BLaER1 (cell line): ENCODE results near the gene GRIK1.

ENCODE experiments used
- H3K27ac ChIP-seq: shearing (Covaris generic); formaldehyde crosslinking; 2 replicates; pipeline ENCODE4 v1.8.1; 2022
- H3K27me3 ChIP-seq: shearing (Covaris generic); formaldehyde crosslinking; 2 replicates; pipeline ENCODE4 v1.8.1; 2022
- H3K36me3 ChIP-seq: shearing (Covaris generic); formaldehyde crosslinking; 2 replicates; pipeline ENCODE4 v1.8.1; 2022
- H3K4me1 ChIP-seq: shearing (Covaris generic); formaldehyde crosslinking; 2 replicates; pipeline ENCODE4 v1.8.1; 2022
- H3K4me2 ChIP-seq: shearing (Covaris generic); formaldehyde crosslinking; 2 replicates; pipeline ENCODE4 v1.8.1; 2022
- H3K4me3 ChIP-seq: shearing (Covaris generic); formaldehyde crosslinking; 2 replicates; pipeline ENCODE4 v1.8.1; 2022
- H3K9ac ChIP-seq: shearing (Covaris generic); formaldehyde crosslinking; 2 replicates; pipeline ENCODE4 v1.8.1; 2022
- H3K9me3 ChIP-seq: shearing (Covaris generic); formaldehyde crosslinking; 2 replicates; pipeline ENCODE4 v1.8.1; 2022
- H4K20me1 ChIP-seq: shearing (Covaris generic); formaldehyde crosslinking; 2 replicates; pipeline ENCODE4 v1.8.1; 2022
- Cebpa-rat ChIP-seq: shearing (Covaris generic); IDR thresholded peaks from 2 replicates; pipeline ENCODE4 v1.8.1; 2022

The GRIK1 gene

DNA sequence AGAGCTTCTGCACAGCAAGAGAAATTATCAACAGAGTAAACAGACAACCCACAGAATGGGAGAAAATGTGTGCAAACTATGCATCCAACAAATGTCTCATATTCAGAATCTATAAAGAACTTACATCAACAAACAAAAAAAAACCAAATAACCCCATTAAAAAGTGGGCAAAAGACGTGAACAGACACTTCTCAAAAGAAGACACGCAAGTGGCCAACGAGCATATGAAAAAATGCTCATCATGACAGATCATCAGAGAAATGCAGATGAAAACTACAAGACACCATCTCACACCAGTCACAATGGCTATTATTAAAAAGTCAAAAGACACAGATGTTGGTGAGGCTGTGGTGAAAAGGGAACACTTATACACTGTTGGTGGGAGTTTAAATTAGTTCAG lies 257.0 kb downstream of the GRIK1 start:
- Histone ChIP-seq H3K9me3 (0 out of 2 replicates have a peak, but pooled peaks cover 6% of the 10 kb centered on the region), H3K4me2 (no peak overlapping the region), H3K9ac (no peak overlapping the region), H4K20me1 (no peaks in the 10 kb centered on the region), H3K4me1 (no peaks in the 10 kb centered on the region), H3K27me3 (no peaks in the 10 kb centered on the region), H3K27ac (no peak overlapping the region), H3K36me3 (no peaks in the 10 kb centered on the region), H3K4me3 (no peak overlapping the region)
- no peak for TF ChIP-seq Cebpa-rat

DNA sequence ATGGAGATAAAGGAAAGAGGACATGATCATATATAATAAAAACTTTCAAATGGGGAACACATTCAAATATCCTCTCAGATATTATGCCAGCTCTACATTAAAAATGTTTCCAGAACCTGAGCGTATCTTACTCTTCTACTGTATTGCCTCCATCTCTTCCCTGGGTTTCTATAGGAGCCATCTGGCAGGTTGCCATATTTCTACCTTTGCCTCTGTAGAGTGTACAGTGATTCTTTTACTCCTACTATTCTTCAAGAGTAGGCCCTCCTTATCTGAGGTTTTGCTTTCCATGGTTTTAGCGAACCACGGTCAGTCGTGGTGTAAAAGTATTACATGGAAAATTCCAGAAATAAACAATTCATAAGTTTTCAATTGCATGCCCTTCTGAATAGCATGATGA lies 259.5 kb downstream of the GRIK1 start:
- Histone ChIP-seq H4K20me1 (no peaks in the 10 kb centered on the region), H3K27ac (no peak overlapping the region), H3K4me1 (no peaks in the 10 kb centered on the region), H3K9ac (no peak overlapping the region), H3K36me3 (no peaks in the 10 kb centered on the region), H3K9me3 (0 out of 2 replicates have a peak, but pooled peaks cover 6% of the 10 kb centered on the region), H3K4me3 (no peak overlapping the region), H3K27me3 (no peaks in the 10 kb centered on the region), H3K4me2 (no peak overlapping the region)
- TF ChIP-seq Cebpa-rat: no peak

DNA sequence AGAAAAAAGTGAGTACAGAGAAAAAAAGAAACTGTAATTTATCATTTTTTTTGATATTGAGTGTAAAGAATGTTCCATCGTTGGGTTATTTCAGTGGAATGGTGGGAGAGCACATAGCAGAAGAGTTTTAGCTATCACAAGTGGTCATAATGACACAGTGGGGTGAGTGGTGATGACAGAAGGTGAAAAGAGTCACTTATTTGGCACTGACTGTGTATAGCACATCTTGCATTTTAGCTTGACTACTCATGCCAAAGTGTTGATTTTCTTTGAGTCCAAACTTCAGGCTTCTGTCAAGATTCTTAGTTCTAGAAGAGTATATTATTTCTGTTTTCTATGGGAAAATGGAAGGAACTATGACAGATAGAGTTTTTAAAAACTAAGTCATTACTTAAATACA lies 261.2 kb downstream of the GRIK1 start:
- Histone ChIP-seq H3K27ac (no peak overlapping the region), H4K20me1 (no peaks in the 10 kb centered on the region), H3K27me3 (no peaks in the 10 kb centered on the region), H3K36me3 (no peaks in the 10 kb centered on the region), H3K9ac (no peak overlapping the region), H3K4me3 (no peak overlapping the region), H3K4me2 (no peak overlapping the region), H3K4me1 (0 out of 2 replicates have a peak, but pooled peaks cover 5% of the 10 kb centered on the region), H3K9me3 (0 out of 2 replicates have a peak, but pooled peaks cover 6% of the 10 kb centered on the region)
- no peak for TF ChIP-seq Cebpa-rat

DNA sequence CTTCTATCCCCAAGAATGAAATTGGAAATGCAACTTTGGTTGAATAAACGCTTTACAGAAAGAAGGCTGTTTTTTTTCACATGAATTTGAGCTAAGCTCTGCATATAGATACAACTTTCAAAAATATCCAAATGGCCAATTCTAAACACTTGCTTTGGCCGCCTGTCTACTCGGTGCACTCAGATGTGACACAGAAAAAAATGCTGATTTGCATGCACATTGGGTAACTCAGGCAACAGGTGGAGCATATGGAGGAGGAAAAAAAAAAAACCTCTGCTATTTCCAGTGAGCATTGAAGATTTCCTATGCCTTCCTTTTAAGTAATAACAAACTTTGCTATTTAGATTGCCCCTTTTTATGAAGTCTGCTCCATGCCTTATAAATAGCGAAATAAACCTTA lies 262.5 kb downstream of the GRIK1 start:
- Histone ChIP-seq H3K4me1 (0 out of 2 replicates have a peak, but pooled peaks cover 5% of the 10 kb centered on the region), H3K4me3 (no peak overlapping the region), H3K9me3 (no peaks in the 10 kb centered on the region), H3K27me3 (no peaks in the 10 kb centered on the region), H3K27ac (no peak overlapping the region), H4K20me1 (no peaks in the 10 kb centered on the region), H3K9ac (no peak overlapping the region), H3K4me2 (no peak overlapping the region), H3K36me3 (no peaks in the 10 kb centered on the region)
- TF ChIP-seq Cebpa-rat: no peak

DNA sequence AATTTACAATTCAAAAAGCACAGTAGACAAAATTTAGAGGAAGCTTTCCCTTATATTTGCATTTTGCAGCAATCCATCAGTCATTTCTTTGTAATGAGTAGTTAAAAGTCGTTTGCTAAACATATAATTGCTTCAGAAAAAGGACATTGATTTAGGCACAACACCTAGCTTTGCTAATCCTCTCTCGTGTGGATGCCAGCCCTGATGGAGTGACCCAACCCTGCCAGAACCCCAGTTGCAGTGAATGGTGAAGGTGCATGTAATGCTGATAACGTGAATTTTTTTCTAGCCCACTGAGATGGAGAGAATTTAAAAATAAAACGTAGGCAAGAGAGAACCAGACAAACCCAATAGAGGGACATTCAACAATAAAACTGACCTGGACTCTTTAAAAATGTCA lies 263.4 kb downstream of the GRIK1 start:
- no peak overlapping the region for H3K4me2 ChIP-seq

DNA sequence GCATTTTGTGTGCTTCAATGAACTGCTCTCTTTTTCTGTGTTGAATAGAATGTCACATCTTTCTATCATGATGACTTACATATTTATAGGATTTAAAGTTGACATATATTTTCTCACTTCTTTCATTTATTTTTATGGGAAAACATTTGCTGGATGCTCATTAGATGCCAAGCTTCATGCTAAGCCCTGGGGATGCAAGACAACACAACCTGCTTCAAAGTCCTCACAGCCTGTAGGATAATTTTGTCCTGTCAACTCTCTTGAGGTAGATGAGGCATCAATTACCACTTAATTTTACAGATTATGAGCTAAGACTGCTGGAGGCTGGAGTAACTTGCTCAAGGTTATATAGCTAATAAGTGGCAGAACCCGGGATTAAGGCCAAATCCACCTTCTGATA lies 264.3 kb downstream of the GRIK1 start:
- Histone ChIP-seq H3K27me3 (no peaks in the 10 kb centered on the region), H3K9me3 (no peaks in the 10 kb centered on the region), H3K4me1 (0 out of 2 replicates have a peak, but pooled peaks cover 5% of the 10 kb centered on the region), H4K20me1 (no peaks in the 10 kb centered on the region), H3K4me2 (no peak overlapping the region), H3K9ac (no peak overlapping the region), H3K4me3 (no peak overlapping the region), H3K36me3 (no peaks in the 10 kb centered on the region), H3K27ac (no peak overlapping the region)
- no peak for TF ChIP-seq Cebpa-rat

More for the DNA sequence above, 263.4 kb downstream of the GRIK1 start:
- Histone ChIP-seq H3K9ac (no peak overlapping the region), H3K27ac (no peak overlapping the region), H3K9me3 (no peaks in the 10 kb centered on the region), H3K4me1 (0 out of 2 replicates have a peak, but pooled peaks cover 5% of the 10 kb centered on the region), H3K27me3 (no peaks in the 10 kb centered on the region), H4K20me1 (no peaks in the 10 kb centered on the region), H3K4me3 (no peak overlapping the region), H3K36me3 (no peaks in the 10 kb centered on the region)
- TF ChIP-seq Cebpa-rat: no peak

DNA sequence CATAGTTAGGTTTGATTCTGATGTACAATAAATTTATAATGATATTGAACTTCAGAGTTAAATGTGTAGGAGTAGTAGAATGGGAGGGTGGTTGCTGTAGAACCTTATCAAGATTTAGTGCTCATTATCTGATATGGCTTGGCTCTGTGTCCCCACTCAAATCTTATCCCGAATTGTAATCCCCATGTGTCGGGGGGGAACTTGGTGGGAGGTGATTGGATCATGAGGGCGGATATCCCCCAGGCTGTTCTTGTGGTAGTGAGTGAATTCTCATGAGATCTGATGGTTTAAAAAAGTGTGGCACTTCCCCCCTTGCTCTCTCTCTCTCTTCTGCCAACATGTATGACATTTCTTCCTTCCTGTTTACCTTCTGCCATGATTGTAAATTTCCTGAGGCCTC lies 265.5 kb downstream of the GRIK1 start:
- Histone ChIP-seq H3K4me1 (0 out of 2 replicates have a peak, but pooled peaks cover 5% of the 10 kb centered on the region), H3K4me2 (no peak overlapping the region), H3K36me3 (no peaks in the 10 kb centered on the region), H3K4me3 (no peak overlapping the region), H3K9me3 (no peaks in the 10 kb centered on the region), H4K20me1 (no peaks in the 10 kb centered on the region), H3K27ac (no peak overlapping the region), H3K27me3 (no peaks in the 10 kb centered on the region), H3K9ac (no peak overlapping the region)
- no peak for TF ChIP-seq Cebpa-rat

DNA sequence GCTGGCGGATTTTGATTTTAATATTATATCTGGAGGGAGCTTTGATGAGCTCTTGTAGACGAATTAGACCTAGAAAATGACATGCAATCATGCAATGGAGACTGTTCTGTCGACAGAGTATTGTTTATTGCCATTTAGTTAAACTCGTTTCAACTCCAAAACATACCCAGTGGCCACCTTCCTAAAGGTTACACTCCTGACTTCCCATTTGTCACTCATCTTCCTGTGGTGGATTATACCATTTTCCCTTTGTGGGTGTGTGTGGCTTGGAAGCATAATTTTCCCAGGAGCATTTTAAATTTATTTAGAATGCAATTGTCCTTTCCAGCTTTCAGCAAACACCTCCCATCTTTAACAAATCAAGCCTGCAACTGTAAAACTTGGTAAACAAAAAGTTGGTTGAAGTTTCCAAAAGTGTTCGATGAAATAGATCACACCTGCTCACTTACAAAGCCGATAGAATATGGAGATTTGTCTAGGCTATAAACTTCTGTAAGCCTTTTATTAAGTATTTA lies 266.6 kb downstream of the GRIK1 start:
- no peak for TF ChIP-seq Cebpa-rat
- H3K9ac ChIP-seq: no peak overlapping the region
- no peaks in the 10 kb centered on the region for H3K9me3 ChIP-seq

DNA sequence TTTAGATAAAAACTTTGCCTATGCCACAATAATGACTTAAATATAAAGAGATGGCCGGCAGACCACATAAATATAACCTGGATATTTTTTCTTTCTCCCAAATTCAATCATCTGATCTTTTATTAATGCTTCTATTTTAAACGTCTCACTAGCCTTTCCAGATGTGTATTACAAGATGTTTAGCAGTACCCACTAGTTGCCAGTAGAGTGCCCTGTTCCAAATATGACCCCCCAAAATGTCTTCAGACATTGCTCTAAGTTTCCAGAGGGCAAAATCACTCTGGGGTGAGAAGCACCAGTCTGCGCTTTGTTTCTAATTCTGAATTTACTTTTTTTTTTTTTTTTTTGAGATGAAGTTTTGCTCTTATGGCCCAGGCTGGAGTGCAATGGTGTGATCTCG lies 268.1 kb downstream of the GRIK1 start:
- Histone ChIP-seq H3K4me1 (0 out of 2 replicates have a peak, but pooled peaks cover 5% of the 10 kb centered on the region), H3K27ac (no peak overlapping the region), H3K36me3 (no peaks in the 10 kb centered on the region), H4K20me1 (no peaks in the 10 kb centered on the region), H3K27me3 (no peaks in the 10 kb centered on the region), H3K4me2 (no peak overlapping the region), H3K9ac (no peak overlapping the region), H3K9me3 (no peaks in the 10 kb centered on the region), H3K4me3 (no peak overlapping the region)
- no peak for TF ChIP-seq Cebpa-rat

More for the DNA sequence above, 266.6 kb downstream of the GRIK1 start:
- Histone ChIP-seq H3K27ac (no peak overlapping the region), H3K27me3 (no peaks in the 10 kb centered on the region), H3K4me1 (0 out of 2 replicates have a peak, but pooled peaks cover 5% of the 10 kb centered on the region), H3K4me3 (no peak overlapping the region), H3K4me2 (no peak overlapping the region), H3K36me3 (no peaks in the 10 kb centered on the region), H4K20me1 (no peaks in the 10 kb centered on the region)

DNA sequence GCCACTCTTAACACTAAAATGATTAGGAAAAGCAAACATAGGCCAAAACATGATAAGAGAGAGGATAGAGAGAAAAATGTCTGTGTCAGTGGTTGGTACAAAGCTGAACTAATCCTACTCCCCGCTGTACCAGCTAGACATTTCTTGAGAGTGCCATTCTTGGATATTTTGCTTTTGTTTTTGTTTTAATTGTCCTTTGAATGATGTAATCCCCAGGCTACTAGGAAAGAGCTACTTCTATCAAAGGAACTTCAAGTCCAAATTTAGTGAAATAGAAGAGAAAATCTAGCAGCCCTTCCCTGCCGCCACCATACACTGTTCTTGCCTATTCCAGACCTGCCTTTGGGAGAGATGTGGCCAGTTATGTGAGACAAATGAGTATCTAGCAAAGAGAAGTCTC lies 269.6 kb downstream of the GRIK1 start:
- TF ChIP-seq Cebpa-rat: no peak
- Histone ChIP-seq H3K4me2 (no peak overlapping the region), H3K4me3 (no peak overlapping the region), H3K27me3 (no peaks in the 10 kb centered on the region), H3K4me1 (0 out of 2 replicates have a peak, but pooled peaks cover 5% of the 10 kb centered on the region), H3K9ac (no peak overlapping the region), H3K27ac (no peak overlapping the region), H4K20me1 (no peaks in the 10 kb centered on the region), H3K9me3 (no peaks in the 10 kb centered on the region), H3K36me3 (no peaks in the 10 kb centered on the region)

DNA sequence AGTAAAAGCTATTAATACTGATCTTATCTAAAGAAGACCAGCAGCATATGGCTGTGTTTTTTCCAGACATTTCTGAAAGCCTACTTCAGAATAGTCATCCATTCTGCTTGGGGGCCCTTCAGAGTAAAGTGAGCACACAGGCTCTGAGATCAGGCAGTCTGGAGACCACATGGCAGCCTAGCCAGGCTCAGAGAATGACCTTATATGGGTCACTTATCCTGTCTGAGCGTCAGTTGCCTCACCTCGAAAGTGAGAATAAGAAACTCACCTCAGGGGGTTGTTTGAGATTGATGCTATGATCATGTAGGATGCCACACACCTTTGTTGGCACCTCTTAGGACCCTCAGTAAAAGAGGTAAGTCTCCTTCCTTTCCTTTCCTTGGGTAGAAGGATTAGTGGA lies 270.4 kb downstream of the GRIK1 start:
- H3K36me3 ChIP-seq: no peaks in the 10 kb centered on the region
- no peaks in the 10 kb centered on the region for H3K27me3 ChIP-seq
- H3K9ac ChIP-seq: no peak overlapping the region
- no peaks in the 10 kb centered on the region for H4K20me1 ChIP-seq
- H3K9me3 ChIP-seq: no peaks in the 10 kb centered on the region
- H3K4me2 ChIP-seq: no peak overlapping the region
- H3K27ac ChIP-seq: no peak overlapping the region
- no peak overlapping the region for H3K4me3 ChIP-seq
- TF ChIP-seq Cebpa-rat: no peak
- H3K4me1 ChIP-seq: 0 out of 2 replicates have a peak, but pooled peaks cover 2% of the 10 kb centered on the region
